HG03095 (cell line): ENCODE data around the gene PICK1.

Experiments used
- ATAC-seq: cut with Tn5 transposase; IDR thresholded peaks from one replicate; pipeline ENCODE4 v1.9.1; 2021; ENCODE audit warnings: moderate library complexity; ENCODE audit not compliant: unreplicated experiment

PICK1 gene

DNA sequence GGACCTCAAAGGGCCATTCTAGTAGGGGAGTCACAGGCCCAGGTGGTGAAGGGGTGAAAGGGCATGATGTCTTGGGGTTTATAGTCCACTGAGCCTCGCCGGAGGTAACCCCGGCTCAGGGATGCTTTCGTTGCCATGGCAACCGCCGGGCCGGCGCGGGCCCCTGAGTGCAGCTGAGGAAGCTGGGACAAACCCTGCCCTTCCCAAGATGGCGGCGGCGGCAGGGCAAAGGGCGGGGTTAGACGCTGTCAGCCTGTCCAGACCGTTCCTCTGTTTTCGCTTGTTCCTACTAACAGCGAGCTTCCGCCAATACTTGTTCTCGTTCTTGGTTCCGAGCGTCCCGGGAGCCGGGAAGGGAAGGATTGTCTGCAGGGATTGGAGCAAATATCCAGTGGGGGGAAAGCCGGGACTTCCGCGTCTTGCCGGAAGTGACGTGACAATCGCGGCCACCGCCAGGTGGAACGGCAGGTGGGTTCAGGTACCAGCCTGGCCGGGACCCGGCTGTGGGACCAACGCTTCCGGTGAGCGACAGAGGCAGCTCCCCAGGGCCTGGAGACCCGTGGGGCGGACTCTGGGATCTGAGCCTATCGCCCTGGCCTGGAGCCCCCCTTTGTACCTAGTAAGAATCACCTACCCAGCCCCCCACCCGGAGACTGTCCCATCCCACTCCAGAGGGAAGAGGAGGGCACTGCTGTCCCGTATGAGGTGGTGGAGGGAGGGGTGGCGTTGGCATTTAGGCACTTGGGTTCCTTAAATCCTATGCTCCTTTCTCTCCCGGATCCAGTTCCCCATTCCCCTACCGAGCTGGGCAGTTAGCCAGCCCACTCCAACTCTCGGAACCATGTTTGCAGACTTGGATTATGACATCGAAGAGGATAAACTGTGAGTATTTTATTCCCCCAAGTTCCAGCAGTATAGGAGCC lies at the start of gene PICK1:
PICK1 (plus strand) TSS at position 436 of the 923 bp plus-strand sequence; CDS start at position 842, 406 bp downstream.
- no peak for ATAC-seq

DNA sequence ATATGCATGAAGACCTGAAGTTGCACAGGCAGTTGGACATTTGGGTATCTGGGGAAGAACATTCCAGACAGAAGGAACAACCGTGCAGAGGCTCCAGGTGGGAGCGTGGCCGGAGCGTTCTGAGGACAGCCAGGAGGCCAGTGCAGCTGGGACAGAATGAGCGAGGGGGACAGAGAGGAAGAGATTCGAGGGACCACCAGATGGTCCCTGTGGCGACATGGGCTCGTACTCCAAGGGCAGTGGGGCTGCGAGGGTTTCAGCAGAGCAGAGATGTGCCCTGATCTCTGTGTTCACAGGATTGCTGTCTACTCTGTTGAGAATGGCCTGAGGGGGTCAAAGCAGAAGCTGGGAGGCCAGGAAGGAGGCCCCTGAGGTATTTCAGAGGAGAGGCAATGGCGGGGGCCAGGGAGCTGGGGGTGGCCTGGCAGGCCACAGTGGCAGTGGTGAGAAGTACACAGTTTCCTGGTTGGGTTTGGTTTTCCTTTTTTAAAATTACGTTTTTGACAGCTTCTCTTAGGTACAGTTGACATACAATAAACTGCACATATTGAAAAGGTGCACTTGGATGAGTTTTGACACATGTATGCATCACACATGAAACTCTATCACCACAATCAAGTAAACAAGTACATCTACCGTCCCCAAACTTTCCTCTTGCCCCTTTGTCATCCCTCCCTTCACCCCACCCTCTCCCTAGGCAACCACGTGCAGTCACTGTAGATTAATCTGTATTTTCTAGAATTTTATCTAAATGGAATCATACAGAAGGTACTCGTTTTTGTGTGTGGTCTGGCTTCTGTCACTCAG lies 48.0 kb upstream of the PICK1 start:
- no peak for ATAC-seq

DNA sequence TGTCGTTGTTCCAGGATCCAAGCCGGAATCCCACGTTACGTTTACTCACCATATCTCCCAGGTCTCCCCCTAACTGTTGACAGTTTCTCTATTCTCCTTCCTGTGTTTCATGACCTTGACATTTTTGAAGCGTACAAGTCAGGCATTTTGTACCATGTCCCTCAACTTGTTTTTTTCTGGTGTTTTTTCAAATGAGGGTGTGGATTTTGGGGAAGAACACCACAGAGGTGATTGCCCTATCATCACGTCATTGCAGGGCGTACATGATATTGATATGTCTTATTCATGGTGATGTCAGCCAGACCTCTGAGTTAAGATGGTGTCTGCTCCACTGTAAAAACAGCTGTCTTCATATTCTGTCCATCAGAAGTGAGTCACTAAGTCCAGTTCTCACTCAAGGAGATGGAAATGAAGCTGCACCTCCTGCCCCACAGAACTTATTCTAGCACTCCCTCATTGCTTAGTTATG lies 44.6 kb upstream of the PICK1 start:
- ATAC-seq = no peak

DNA sequence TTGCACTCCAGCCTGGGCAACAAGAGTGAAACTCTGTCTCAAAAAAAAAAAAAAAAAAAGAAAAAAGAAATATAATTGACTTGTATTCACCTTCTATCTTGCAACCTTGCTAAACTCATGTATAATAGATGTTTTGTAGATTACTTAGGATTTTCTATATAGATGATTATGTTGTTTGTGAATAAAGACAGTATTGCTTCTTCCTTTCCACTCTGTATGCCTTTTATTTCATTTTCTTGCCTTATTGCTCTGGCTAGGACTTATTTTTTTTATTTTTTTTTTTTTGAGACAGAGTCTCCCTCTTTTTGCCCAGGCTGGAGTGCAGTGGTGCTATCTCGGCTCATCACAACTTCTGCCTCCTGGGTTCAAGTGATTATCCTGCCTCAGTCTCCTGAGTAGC lies 43.1 kb upstream of the PICK1 start:
- ATAC-seq = no peak

DNA sequence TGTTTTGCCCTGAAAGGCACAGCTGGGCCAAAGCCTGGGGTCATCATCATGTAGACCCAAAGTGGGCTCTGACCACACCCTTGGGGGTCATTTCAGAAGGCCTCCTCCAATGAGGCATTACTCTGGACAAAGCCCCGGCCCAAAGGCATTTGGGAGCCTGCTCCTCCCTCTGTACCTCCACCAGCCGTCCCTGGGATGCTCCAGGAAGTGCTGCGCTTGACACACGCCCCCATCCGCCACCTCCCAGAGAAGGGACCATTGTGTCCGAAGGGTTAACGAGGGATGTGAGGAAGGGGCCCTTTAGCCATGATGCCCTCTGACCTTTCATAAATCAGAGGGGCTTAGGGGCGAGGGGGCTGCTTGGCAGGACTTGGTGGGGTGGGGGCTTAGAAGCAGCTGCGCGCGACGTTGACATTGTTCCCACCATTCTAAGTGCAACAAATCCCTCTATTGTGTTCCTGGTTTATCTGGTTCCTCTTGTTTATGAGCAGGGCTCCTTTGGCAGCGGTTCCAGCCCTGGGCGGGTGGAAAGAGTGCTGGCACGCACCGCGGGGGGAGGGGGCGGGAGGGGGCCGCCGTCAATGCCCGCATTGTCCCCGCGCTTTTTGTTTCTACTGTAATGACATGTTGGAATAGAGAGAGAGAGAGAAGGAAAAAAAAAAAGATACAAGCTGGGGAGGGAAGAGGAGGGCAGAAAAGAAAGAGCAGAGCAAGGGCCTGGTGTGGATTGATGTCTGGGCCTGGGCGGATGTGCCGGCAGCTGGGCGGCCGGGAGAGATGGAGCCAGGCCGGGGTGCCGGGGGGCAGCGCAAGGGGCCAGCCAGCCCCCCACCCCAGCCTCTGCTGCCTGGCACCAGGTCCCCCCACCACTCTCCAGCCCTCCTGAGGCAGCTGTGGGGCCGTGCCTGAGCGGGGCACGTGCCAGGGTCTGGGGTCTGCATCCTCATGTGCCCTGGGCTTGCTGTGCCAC lies 40.7 kb upstream of the PICK1 start:
- ATAC-seq = no peak

DNA sequence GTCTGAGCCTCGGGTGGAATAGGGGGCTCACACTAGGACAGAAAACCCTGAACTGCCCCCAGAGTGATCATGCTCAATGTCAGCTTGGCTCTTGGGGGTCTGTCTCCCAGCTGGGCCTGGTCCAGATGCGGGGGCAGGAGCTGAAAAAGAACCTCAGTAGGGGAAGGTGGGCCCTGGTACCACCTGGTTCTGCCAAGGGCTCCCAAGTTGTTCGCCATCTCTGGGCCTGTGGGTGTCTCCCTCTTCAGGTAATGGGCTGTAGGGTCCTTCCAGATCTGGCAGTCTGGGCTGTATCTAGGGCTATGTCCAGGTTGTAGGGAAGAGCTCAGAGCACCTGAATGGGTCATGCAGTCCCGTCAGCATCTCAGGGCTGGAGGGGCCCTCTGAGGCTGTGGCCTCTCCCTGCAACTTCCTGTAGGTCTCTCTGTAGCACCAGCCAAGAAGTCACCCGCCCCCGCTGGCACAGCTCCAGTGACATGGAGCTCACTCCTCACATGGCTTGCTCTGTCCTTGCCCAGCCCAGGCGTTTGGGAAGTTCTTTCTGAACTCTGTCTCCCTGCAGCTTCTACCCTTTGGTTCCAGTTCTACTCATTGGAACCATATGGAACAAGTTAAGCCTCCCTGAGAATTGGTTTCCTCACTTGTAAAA lies 39.8 kb upstream of the PICK1 start:
- ATAC-seq = no peak

DNA sequence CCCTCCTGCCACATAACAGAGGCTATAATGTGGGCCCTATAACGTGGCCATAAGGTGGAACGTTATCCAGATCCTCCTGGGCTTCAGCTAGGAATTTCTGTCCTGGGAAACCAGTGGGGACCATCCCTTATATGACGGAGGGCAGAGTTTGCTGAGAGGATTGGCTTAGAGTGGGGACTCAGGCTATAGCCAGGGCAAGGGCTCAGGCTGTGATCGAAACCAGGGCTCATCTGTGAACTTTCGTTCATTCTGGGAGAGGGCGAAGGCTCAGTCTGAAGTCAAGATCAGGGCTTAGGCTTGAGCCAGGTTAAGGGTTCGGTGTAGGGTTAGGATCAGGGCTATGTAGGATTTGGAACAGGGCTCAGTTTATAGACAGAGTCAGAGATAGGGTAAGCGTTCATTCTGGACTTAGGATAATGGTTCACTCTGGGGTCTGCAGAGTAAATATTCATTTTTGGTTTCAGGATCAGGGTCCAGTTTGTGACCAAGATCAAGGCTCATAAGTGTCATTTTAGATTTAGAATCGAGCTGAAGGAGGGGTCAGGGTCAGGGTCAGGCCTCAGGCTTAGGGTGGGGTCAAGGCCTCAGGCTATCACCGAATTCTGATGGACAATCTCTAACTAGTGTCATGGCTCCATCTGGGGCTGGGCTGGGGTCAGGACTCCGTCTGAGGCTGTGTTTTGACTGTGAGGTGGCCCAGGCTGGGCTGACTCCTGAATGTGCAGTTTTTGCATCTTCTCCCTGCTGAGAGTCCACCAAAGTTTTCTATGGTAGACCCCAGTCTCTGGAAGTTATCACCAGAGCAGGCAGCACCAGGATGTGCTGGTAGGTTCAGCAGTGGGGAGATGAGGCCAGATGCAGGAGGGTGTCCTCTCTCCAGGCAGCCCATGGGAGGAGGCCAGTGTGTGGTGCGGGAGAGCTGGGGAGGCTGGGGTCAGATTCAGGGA lies 39.0 kb upstream of the PICK1 start:
- no peak for ATAC-seq

DNA sequence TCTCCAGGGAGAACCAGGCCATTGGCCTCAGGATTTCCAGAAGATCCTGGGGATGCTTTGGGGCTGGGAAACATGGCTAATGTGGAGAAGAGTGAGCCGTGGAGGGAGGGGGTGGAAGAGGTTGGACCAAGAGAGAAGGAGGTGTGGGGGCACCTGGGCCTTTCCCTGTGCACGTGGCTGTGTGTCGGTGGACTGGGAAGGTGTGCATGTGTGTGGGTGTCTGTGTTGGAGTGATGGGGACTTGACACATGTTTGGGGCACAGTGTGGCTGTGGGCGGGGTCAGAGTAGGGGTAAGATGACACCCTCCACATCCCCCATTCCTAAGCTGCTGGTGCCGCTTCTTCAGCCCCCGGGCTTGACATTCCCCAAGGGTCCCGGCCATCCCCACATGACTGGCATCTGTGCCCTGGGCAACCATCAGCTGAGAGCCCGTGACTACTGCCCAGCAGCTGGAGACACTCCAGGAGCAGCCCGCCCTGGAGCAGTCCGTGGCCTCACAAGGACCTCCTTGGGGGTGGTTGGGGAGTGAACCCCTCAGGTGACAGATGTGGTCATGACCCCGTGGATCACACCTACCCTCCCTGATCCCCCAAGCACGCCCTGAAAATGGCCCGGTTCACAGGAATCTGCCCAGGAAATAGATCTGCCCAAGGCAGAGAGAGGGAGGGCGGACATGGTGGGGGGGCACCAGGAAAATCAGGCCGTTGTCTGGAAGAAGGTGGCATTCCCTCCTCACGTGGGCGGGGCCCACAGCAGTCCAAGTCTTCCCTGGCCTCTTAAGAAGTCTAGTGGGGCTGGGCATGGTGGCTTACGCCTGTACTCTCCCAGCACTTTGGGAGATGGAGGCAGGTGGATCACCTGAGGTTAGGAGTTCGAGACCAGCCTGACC lies 38.0 kb upstream of the PICK1 start:
- ATAC-seq = no peak

DNA sequence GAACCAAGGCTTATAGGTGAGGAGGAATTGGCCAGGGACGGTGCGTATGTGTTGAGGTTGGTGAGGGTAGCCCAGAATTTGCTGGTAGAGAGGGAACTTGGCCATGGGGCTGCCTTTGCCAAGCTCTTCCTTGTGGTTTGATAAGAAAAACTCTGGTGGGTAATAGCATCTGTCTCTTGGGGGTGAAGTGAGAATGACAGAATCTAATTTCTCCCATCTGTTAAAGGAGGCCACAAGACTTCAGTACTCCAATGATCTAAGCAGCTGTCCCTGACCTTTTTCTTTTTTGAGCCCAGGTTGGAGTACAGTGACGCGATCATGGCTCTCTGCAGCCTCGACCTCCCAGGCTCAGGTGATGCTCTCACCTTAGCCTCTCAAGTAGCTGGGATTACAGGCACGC lies 36.0 kb upstream of the PICK1 start:
- ATAC-seq = no peak

DNA sequence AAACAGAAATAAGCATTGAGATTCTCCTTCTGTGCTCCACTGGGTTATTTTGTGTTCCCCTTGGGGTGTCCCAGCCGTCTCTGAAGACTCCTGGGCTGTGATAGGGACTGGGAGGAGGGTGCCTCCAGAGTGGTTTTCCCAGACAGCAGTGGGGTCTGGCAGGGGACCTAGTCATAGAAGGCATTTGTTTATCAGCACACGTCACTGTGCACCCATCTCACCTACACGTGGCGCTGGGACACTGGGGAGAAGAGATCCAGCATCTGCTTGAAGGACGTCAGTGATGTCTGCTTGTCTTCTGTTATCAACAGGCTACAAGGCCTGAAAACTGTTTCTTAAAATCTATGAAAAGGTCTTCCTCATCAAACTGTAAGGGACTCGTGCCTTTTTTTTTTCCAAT lies 34.2 kb upstream of the PICK1 start:
- no peak for ATAC-seq

DNA sequence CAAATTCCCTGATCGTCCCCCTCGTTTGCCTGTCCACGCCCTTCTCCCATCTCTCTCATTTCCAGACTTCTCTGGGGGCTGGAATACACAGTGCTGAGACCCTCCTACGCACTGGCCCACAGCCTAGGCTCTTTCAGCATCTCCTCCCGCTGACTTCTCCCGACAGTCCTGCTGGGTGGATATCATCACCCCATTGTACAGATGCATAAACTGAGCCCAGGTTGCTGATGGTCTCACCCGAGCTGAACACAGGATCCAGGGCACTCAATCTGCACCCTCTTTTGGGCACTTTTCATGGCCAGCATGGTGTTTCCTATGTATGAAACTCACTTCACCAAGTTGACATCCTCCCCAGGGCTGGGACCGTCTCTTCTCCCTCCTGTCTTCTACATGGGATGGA lies 31.7 kb upstream of the PICK1 start:
- no peak for ATAC-seq

DNA sequence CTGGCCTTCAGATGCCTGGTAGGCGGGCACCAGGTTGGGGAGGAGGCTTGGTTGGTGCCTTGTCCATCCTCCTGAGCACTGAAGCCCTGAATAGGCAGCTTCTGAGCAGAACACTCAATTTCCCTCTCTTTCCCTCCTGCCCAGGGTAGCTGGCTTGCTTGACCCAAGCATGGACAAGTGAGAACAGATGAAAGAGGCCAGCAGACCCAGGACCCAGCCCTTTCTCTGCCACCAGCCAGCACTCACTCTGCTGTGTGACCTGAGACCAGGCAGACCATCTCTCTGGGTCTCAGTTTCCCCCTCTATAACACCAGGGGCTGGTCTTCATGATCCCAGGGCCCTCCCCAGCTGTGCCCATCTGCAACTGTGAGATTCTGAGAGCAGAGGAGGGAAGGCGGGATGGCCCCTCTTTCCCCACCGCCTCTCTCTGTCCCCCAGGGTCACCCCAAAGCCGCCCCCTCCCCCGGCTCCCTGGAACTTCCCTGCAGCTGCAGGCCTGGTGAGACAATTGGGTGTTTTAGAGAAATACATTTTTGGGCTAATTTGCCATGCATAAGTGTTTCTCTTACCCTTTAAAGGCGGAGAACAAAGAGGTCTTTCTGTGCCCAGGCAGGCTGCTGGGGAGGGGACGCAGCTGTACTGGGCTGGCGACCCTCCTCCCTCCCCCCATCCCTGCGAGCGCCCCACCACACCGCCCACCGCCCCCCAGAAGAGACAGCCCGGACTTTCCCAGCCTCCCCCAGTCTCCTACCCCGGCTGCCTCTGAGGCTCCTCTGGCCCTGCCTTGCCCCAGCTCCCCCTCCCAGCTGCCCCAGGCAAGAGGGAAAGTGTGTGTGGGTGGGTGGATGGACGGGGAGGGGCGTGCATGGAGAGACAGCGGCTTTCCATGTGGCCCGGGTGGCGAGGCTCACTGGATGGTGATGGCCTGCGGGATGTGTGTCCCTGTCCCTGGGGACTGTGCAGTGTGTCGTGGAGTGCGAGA lies 30.8 kb upstream of the PICK1 start:
- no peak for ATAC-seq

DNA sequence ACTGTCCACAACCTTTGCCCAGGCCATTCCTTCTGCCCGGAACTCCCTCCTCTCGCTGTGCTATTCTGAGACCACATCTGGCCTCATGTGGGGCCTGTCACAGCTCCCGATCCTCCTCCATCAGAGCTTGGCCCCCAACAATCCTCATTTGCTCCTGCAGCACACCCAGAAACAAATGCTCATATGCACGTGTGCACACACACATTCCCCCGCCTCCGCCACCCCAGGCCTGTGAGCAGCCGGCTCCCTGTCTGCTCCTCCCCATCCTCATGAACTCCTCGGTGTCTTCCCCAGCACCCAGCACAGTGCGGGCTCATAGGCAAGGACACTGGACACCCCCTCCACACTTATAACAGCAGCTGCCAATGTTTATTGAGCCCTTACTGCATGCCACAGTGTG lies 29.7 kb upstream of the PICK1 start:
- ATAC-seq = no peak

DNA sequence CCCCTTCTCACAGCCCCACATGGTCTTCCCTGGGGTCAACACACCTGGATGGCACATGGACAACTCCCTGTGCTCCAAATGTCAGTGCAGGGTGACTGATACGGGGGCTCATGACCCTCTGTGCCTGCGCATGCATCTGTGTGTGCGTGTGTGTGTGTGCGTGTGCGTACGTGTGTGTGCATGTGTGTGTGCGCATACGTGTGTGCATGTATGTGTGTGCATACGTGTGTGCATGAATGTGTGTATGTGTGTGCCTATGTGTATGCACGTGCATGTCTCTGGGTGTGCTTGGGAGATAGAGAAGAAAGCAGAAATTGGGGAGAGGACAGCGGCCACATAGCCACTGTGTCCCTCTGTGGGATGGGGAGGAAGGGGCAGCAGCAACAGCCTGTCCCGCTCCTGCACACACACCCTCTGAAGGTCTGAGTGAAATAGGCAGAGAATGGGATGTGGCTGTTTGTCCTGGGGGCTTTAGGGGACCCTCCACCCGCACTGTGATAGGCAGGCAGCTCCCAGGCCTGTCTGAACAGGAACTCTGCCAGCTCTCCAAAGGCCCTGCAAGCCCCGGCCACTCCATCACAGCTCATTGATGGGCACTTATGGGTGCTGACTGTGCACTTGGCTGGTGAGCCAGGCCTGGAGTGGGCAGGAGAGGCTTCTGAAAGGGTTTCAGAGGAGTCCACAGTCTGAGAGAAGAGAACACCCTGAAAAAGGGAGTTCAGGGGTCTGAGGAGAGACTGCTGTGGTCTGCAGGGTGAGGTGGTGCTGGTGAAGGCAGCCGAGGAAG lies 28.7 kb upstream of the PICK1 start:
- ATAC-seq = no peak

DNA sequence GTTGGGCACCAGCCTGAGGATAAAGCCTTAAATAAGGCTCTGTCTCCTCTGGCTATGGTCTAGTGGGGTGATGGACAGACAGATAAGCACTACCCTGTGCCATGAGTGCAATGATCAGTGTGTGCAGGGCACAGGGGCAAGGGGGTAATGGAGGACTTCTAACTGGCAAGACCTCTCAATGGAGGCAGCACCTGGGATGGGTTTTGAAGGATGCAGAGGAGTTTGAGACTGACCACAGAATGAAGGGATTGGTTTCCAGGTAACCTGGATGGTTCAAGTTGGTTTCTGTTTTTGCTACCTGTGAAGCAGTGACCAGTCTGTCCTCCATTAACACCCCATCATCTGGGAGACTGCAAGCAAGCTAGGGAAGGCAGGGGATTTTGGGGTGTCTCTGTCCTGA lies 27.8 kb upstream of the PICK1 start:
- no peak for ATAC-seq

DNA sequence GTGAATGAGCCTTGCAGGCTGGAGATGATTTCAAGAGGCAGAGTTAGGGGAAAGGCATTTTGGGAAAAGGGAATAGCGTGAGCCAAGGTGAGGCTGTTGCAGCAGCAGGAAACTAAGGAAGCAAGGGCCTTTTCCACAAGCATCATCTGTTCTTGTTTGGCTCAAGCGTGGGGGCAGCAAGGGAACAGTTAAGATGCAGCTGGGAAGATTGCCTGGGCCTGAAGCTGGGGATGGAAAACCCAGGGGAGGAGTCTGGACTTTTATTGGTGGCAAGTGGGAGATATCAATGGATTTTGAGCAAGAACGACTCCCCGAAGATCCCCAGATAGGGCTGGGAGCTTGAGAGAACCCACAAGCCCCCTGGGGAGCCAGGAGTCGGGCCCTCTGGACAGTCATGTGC lies 27.3 kb upstream of the PICK1 start:
- no peak for ATAC-seq
